Activated CD8-positive, alpha-beta memory T cell treated with anti-CD3 and anti-CD28 coated beads for 36 hours (primary cell): ENCODE results near the gene SEC61A2. TPM values are rescaled to one million over a fixed set of nuclear protein-coding genes. Genes with fewer than 3 reads are reported as not detected.

Experiments used
- CTCF ChIA-PET: fragments of 350-600 bp; sonication (Branson Sonifier 250); formaldehyde crosslinking; loops from one replicate; lab custom pipeline; 2021; ENCODE audit warnings: antibody characterized with exemption; lab: Charles Lee
- POLR2A ChIA-PET: fragments of 350-600 bp; sonication (Branson Sonifier 250); formaldehyde crosslinking; loops from one replicate; lab custom pipeline; 2021; ENCODE audit warnings: antibody characterized with exemption; lab: Charles Lee
- total RNA-seq, 2 experiments: library from RNA; stranded (reverse); gene quantifications; one replicate each; pipeline ENCODE4 v1.2.3, GENCODE V29; 2021

Gene SEC61A2
- total RNA-seq, 2 experiments from 2014 or later: 12.0 to 13.4 TPM

DNA sequence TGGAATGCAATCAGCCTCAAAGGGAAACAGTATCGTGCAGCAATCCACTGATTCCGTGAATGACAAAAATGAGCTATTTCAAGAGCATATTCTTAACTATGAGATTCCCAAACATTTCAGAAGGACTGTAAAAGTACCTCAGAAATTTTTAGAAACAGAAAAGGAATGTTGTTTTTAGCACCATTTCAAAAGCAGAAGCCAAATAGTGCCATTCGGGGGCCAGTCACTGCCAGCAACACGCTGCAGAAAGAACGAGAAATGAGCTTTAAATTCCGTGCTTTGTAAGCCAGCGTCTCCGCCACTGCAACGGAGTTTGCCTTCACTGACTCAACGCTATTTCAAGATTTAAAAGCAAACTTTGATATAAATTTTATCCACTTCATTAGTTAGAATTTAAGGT lies 59.9 kb downstream of the SEC61A2 start:
- ChIA-PET POLR2A (no interaction called here), CTCF (no interaction called here)

GRCh38 chr10:12191715-12192114 lies 62.2 kb downstream of the SEC61A2 start:
- POLR2A ChIA-PET: no interaction called here
- CTCF ChIA-PET: no interaction called here

DNA sequence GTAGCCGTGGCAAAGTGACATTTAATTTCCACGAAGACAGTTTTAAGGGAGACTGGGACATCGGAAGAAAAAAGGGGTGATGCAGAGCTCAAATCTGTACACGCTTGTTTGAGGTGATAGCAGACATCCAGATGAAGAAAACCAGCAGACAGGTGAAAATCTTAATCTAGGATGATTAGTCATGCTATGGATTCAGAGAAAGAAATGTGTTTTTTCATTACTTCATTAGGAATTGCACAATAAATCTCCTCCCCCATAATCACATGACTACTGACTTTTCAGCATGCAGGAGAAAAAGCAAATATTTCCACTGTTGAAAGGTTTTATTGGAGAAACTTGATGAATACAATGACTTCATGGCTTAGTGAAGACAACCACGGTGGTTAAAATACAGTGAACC lies 63.7 kb downstream of the SEC61A2 start:
- ChIA-PET POLR2A (interaction anchor here (0.6 to 0.7 kb wide), 2 partner anchors 125 to 156 kb away, joined by 3 to 4 read pairs; no protein-coding TSS in a partner anchor), CTCF (no interaction called here)

GRCh38 chr10:12194752-12195271 lies 65.3 kb downstream of the SEC61A2 start:
- ChIA-PET POLR2A (interaction anchor here (0.6 to 0.8 kb wide), 2 partner anchors 15 to 20 kb away, joined by 3 to 6 read pairs; no protein-coding TSS in a partner anchor), CTCF (interaction anchor here (1.4 to 1.6 kb wide), 2 partner anchors 14 to 65 kb away, joined by 7 to 9 read pairs; no protein-coding TSS in a partner anchor)

GRCh38 chr10:12195281-12195602 lies 65.8 kb downstream of the SEC61A2 start:
- ChIA-PET POLR2A (interaction anchor here (0.8 to 1.1 kb wide), 4 partner anchors 8 to 152 kb away, joined by 3 to 8 read pairs (median 5); partner anchors contain the start of gene UPF2), CTCF (interaction anchor here (0.7 to 1.6 kb wide), 4 partner anchors 15 to 461 kb away, joined by 3 to 9 read pairs (median 5); no protein-coding TSS in a partner anchor)

- POLR2A ChIA-PET: interaction anchor here (0.6 to 1.1 kb wide), 5 partner anchors 8 to 153 kb away, joined by 3 to 8 read pairs (median 3); partner anchors contain the start of gene UPF2
- CTCF ChIA-PET: interaction anchor here (0.7 to 1.6 kb wide), 4 partner anchors 15 to 461 kb away, joined by 3 to 9 read pairs (median 5); no protein-coding TSS in a partner anchor
These were observed 66.4 kb downstream of the SEC61A2 start, which contains the start of the genes CDC123 and NUDT5 for GRCh38 chr10:12195603-12196506. TSS of gene CDC123 (plus strand) at chr10:12196188. CDS start at chr10:12196246, 58 bp downstream. TSS of gene NUDT5 (minus strand) at chr10:12195891. CDS start at chr10:12186291, 9,600 bp downstream.

DNA sequence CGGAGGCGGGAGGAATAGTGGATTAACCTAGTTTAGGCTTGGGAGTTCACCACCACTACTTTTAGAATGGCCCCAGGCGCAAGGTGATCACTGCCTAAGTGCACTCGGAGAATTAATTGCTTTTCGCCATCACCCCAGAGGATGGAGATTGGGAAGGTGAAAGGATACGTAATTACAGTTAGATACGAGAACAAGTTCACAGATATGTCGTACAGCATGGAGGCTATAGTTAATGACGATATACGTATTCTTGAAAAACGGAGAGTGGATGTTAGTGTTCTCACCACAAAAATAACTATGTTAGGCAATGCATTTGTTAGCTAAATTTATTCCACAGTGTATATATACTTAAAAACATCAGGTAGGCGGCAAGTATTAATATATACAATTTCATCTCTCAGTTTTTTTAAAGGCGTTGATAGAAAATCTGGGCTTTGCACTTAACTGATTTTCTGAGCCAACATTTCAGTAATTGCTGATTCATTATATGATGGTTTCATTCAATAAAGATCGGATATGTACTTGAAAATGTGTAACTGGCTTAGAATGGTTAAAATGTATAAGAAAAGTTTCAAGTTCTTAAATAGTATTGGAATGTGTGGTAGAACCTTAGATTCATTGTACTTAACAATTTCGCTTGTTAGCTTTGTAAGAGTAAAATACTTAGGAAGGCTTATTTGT lies 67.2 kb downstream of the SEC61A2 start:
- CTCF ChIA-PET: interaction anchor here (1.4 kb wide), 1 partner anchor 16 kb away, joined by 9 read pairs; no protein-coding TSS in a partner anchor

GRCh38 chr10:12198156-12198555 lies 68.7 kb downstream of the SEC61A2 start:
- ChIA-PET CTCF (interaction anchor here (1.0 kb wide), 1 partner anchor 17 kb away, joined by 5 read pairs; no protein-coding TSS in a partner anchor), POLR2A (interaction anchor here (0.5 kb wide), 1 partner anchor 59 kb away, joined by 5 read pairs; no protein-coding TSS in a partner anchor)

More for the DNA sequence above, 67.2 kb downstream of the SEC61A2 start:
- POLR2A ChIA-PET: interaction anchor here (0.6 to 1.1 kb wide), 2 partner anchors 9 to 10 kb away, joined by 3 to 4 read pairs; no protein-coding TSS in a partner anchor

- POLR2A ChIA-PET: no interaction called here
- CTCF ChIA-PET: interaction anchor here (2.5 kb wide), 1 partner anchor 13 kb away, joined by 10 read pairs; no protein-coding TSS in a partner anchor
These were observed 71.4 kb downstream of the SEC61A2 start for GRCh38 chr10:12200850-12201249.

GRCh38 chr10:12201543-12201942 lies 72.1 kb downstream of the SEC61A2 start:
- POLR2A ChIA-PET: interaction anchor here (0.6 kb wide), 1 partner anchor 26 kb away, joined by 3 read pairs; no protein-coding TSS in a partner anchor
- CTCF ChIA-PET: interaction anchor here (2.5 kb wide), 1 partner anchor 13 kb away, joined by 10 read pairs; no protein-coding TSS in a partner anchor

- CTCF ChIA-PET: interaction anchor here (0.7 to 2.5 kb wide), 2 partner anchors 12 to 212 kb away, joined by 3 to 10 read pairs; no protein-coding TSS in a partner anchor
- POLR2A ChIA-PET: no interaction called here
These were observed 72.7 kb downstream of the SEC61A2 start for GRCh38 chr10:12202226-12202625.

GRCh38 chr10:12205082-12205481 lies 75.6 kb downstream of the SEC61A2 start:
- ChIA-PET CTCF (no interaction called here), POLR2A (no interaction called here)

DNA sequence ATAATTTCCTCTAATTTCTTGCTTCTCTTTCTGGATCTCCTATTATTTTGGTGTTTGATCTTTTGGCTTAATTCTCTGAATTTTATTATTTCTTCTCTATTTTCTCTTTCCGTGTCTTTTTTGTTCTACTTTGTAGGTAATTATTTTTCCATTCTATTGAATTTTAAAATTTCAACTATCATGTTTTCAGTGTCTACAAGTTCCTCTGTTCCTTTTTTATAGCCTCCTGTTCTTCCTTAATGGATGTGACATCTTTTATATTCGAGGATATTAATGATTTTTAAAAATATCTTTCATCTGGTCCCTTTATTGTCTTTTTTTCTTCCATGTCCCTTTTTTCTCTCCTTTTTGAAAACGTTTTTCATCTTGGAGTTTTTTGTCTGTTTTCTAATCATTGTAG lies 77.6 kb downstream of the SEC61A2 start:
- ChIA-PET CTCF (no interaction called here), POLR2A (no interaction called here)

GRCh38 chr10:12208460-12208859 lies 79.0 kb downstream of the SEC61A2 start:
- ChIA-PET POLR2A (no interaction called here), CTCF (interaction anchor here (1.0 kb wide), 1 partner anchor 448 kb away, joined by 3 read pairs; no protein-coding TSS in a partner anchor)

DNA sequence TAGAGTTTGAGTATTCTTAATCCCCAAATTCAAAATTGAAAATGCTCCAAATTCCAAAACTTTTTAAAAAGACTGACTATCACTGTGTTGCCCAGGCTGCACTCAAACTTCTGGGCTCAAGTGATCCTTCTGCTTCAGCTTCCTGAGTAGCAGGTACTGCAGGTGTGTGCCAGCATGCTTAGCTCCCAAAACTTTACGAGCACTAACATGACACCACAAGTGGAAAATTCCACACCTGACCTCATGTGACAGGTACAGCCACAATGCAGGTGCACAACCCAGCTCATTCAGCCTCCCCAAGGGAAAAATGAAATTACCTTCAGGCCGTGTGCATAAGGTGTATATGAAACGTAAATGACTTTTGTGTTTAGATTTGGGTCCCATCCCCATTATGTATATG lies 83.0 kb downstream of the SEC61A2 start:
- CTCF ChIA-PET: no interaction called here

DNA sequence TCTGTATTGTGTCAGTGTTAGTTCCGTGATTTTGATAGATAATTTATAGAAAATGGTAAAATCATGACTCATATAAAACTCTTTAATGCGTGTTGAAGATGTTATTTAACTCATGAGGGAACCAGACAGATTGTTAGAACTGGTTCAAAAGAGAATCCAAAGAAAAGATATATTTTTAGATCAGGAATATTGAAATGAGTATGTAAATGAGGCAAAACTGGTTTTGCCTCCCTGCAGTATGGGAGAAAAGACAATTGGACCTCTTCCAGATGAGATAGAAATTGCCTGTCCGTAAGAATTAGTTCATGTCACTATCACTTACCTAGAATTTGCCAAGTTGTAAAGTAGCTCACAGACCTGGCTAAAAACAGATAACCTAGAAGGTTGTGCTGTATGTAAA lies 84.1 kb downstream of the SEC61A2 start:
- POLR2A ChIA-PET: no interaction called here
- CTCF ChIA-PET: interaction anchor here (1.1 to 1.6 kb wide), 2 partner anchors 13 to 569 kb away, joined by 3 to 10 read pairs; no protein-coding TSS in a partner anchor

More for the DNA sequence above, 83.0 kb downstream of the SEC61A2 start:
- POLR2A ChIA-PET: interaction anchor here (1.0 kb wide), 1 partner anchor 449 kb away, joined by 3 read pairs; no protein-coding TSS in a partner anchor

- POLR2A ChIA-PET: interaction anchor here (0.6 kb wide), 1 partner anchor 14 kb away, joined by 4 read pairs; no protein-coding TSS in a partner anchor
- CTCF ChIA-PET: interaction anchor here (1.1 to 2.0 kb wide), 9 partner anchors 10 to 663 kb away, joined by 3 to 10 read pairs (median 4); no protein-coding TSS in a partner anchor
These were observed 84.6 kb downstream of the SEC61A2 start for GRCh38 chr10:12214093-12214492.

DNA sequence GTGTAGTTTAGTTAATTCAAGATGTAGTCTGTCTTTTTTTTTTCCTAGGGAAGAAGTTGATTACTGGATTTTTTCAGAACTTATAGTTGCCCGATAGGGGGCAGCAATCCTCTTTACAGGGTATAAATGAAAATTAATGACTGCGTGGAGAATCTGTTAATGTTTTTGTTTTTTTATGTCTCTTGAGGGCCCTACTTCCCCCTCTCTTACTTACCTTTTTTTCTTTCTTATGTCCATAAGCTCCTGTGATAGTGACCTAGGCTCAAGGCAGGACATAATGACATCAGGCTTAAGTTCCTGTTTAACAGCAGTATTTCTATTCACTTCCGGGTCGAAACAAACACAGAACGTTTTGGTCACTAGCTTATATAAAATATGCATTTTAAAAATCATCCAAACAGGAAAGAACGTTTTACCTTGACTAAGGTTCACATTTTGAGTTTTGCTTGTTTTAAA lies 85.3 kb downstream of the SEC61A2 start:
- ChIA-PET CTCF (interaction anchor here (0.9 to 2.0 kb wide), 12 partner anchors 9 to 687 kb away, joined by 3 to 10 read pairs (median 4); no protein-coding TSS in a partner anchor), POLR2A (interaction anchor here (0.7 kb wide), 1 partner anchor 20 kb away, joined by 3 read pairs; no protein-coding TSS in a partner anchor)
